ENCODE data around the gene RASEF. TPM values are rescaled to one million over a fixed set of nuclear protein-coding genes. Genes with fewer than 3 reads are reported as not detected.

The RASEF gene
- total RNA-seq, 1 experiment from 2014 or later, result 2.2 TPM

DNA sequence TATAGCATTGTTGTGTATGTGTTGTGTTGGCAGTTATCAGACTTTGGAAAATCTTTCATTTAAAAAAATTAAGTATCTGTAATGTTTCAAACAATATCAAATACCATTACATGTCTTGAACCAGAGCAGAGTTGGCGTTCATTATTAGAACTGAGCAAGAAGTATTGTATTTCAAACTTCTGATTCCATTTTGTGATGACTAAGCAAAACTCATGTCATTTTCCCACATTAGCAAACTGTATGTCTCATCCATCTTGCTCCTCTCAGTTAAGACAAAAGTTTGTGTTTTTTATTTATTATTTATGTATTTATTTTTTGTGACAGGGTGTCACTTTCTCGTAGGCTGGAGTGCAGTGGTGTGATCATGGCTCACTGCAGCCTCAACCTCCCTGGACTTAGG lies 4.6 kb upstream of the RASEF start:
- no CpG with 5 or more reads among the region's 2 CpGs for WGBS (ENCODE audit: extremely low coverage, insufficient read length, low lambda C conversion rate)
- no peak overlapping the region for H3K18ac ChIP-seq (ENCODE audit: insufficient read length, low read depth, low read length)
- no peaks in the 10 kb centered on the region for H3K79me2 ChIP-seq (ENCODE audit: insufficient read depth, low read length)
- no peak overlapping the region for H3K4me2 ChIP-seq (ENCODE audit: insufficient read depth, insufficient read length, low read length)
- no peak overlapping the region for H2BK5ac ChIP-seq (ENCODE audit: insufficient read length, low read length)
- no peak overlapping the region for H2BK15ac ChIP-seq (ENCODE audit: low read depth, low read length)
- H3T11ph ChIP-seq (ENCODE audit: low read length), result no peak overlapping the region
- H4K5ac ChIP-seq (ENCODE audit: insufficient read length, low read depth, low read length), result no peak overlapping the region
- H3K23ac ChIP-seq (ENCODE audit: insufficient read length, low read depth, low read length), result no peak overlapping the region
- H3K9me3 Mint-ChIP-seq, result no peaks in the 10 kb centered on the region
- H2AK5ac ChIP-seq (ENCODE audit: insufficient read length, low read length), result no peak overlapping the region
- no peak overlapping the region for H2AFZ ChIP-seq (ENCODE audit: low read length)
- no peak overlapping the region for H3K14ac ChIP-seq (ENCODE audit: insufficient read depth, low read length)
- peaks cover 8% of the 10 kb centered on the region for H3K23me2 ChIP-seq (ENCODE audit: insufficient read length, low read depth, low read length, poor library complexity, severe bottlenecking)
- H3K27ac ChIP-seq (ENCODE audit: insufficient read length, low read depth, low read length), result no peak overlapping the region
- H3K27ac Mint-ChIP-seq, result no peak overlapping the region
- peaks cover 2% of the 10 kb centered on the region; the same call in 1 of the 2 replicates for H3K27me3 ChIP-seq (ENCODE audit: insufficient read depth, low read length)
- H4K91ac ChIP-seq (ENCODE audit: insufficient read length, low read depth, low read length), result no peak overlapping the region
- TF ChIP-seq, protein P1, sequence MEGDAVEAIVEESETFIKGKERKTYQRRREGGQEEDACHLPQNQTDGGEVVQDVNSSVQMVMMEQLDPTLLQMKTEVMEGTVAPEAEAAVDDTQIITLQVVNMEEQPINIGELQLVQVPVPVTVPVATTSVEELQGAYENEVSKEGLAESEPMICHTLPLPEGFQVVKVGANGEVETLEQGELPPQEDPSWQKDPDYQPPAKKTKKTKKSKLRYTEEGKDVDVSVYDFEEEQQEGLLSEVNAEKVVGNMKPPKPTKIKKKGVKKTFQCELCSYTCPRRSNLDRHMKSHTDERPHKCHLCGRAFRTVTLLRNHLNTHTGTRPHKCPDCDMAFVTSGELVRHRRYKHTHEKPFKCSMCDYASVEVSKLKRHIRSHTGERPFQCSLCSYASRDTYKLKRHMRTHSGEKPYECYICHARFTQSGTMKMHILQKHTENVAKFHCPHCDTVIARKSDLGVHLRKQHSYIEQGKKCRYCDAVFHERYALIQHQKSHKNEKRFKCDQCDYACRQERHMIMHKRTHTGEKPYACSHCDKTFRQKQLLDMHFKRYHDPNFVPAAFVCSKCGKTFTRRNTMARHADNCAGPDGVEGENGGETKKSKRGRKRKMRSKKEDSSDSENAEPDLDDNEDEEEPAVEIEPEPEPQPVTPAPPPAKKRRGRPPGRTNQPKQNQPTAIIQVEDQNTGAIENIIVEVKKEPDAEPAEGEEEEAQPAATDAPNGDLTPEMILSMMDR (conservative IDR thresholded peaks at IDR 0.05), result no peak
- no peaks in the 10 kb centered on the region for H3K9me3 ChIP-seq (ENCODE audit: control insufficient read depth, low read depth, low read length)
- H3K4me3 Mint-ChIP-seq, result no peak overlapping the region
- no peak overlapping the region for H2BK20ac ChIP-seq (ENCODE audit: low read depth, low read length, poor library complexity, severe bottlenecking)
- H3K9ac ChIP-seq (ENCODE audit: extremely low read depth, insufficient read length, low read length), result no peak overlapping the region
- peaks cover 30% of the 10 kb centered on the region for H3K27me3 Mint-ChIP-seq (ENCODE audit: low read depth)
- no peak overlapping the region for H2BK120ac ChIP-seq (ENCODE audit: low read depth, low read length, poor library complexity, severe bottlenecking)
- H2BK12ac ChIP-seq (ENCODE audit: insufficient read length, low read depth, low read length), result no peak overlapping the region
- no peak overlapping the region for H3K4ac ChIP-seq (ENCODE audit: low read depth, low read length)
- no peaks in the 10 kb centered on the region for H3K36me3 Mint-ChIP-seq (ENCODE audit: insufficient read depth in 1 of 3, low read depth in 3 of 3)
- no peaks in the 10 kb centered on the region for H4K20me1 ChIP-seq (ENCODE audit: control insufficient read depth, insufficient read depth, insufficient read length)
- no peak for DNase-seq
- H3K79me1 ChIP-seq (ENCODE audit: insufficient read depth, low read depth, low read length, poor library complexity, severe bottlenecking), result no peaks in the 10 kb centered on the region
- no peak overlapping the region for H3K56ac ChIP-seq (ENCODE audit: insufficient read length, low read depth, low read length)
- no peaks in the 10 kb centered on the region for H3K4me1 ChIP-seq (ENCODE audit: insufficient read depth, low read length)
- H3K4me1 Mint-ChIP-seq, result peaks cover 9 to 10% of the 10 kb centered on the region in 2 experiments
- no peak overlapping the region for H4K8ac ChIP-seq (replicated peaks; ENCODE audit: insufficient read length, low read depth, low read length)

All from H9 (cell line).